ENCODE data around the gene MSS51.

Gene MSS51

DNA sequence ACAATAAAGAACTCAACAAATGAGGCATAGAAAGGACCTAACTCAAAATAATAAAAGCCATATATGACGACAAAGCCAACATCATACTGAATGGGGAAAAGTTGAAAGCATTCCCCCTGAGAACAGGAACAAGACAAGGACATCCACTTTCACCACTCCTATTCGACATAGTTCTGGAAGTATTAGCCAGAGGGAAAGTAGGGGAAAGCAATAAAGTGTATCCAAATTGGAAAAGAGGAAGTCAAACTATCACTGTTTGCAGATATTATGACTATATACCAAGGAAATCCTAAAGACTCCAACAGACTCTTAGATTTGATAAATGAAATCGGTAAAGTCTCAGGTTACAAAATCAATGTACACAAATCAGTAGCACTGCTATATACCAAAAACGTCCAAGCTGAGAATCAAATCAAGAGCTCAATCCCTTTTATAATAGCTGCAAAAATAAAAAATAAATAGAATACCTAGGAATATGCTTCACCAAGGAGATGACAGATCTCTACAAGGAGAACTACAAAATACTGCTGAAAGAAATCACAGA is 24.3 kb downstream of the MSS51 start:
- H3K4me2 ChIP-seq (ENCODE audit: low read depth, low read length, poor library complexity, severe bottlenecking) = peak overlapping the region; percentile 50
- H3K36me3 ChIP-seq (ENCODE audit: insufficient read depth, low read length) = no peaks in the 10 kb centered on the region
- peaks cover 23% of the 10 kb centered on the region for H4K20me1 ChIP-seq (ENCODE audit: insufficient read depth, low read length, poor library complexity, severe bottlenecking)
- no peak overlapping the region for H3K9ac ChIP-seq (ENCODE audit: low read depth, low read length, poor library complexity, severe bottlenecking)
- peaks cover 25% of the 10 kb centered on the region for H3K4me1 ChIP-seq (ENCODE audit: insufficient read depth, low read length, poor library complexity, severe bottlenecking)
- TF ChIP-seq EZH2phosphoT487 (IDR thresholded peaks at IDR 0.05; ENCODE audit: borderline replicate concordance) = no peak
- TF ChIP-seq, protein P1, sequence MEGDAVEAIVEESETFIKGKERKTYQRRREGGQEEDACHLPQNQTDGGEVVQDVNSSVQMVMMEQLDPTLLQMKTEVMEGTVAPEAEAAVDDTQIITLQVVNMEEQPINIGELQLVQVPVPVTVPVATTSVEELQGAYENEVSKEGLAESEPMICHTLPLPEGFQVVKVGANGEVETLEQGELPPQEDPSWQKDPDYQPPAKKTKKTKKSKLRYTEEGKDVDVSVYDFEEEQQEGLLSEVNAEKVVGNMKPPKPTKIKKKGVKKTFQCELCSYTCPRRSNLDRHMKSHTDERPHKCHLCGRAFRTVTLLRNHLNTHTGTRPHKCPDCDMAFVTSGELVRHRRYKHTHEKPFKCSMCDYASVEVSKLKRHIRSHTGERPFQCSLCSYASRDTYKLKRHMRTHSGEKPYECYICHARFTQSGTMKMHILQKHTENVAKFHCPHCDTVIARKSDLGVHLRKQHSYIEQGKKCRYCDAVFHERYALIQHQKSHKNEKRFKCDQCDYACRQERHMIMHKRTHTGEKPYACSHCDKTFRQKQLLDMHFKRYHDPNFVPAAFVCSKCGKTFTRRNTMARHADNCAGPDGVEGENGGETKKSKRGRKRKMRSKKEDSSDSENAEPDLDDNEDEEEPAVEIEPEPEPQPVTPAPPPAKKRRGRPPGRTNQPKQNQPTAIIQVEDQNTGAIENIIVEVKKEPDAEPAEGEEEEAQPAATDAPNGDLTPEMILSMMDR (conservative IDR thresholded peaks at IDR 0.05; ENCODE audit: low read length) = no peak
- H3K9me2 ChIP-seq (replicated peaks; ENCODE audit: low read depth, low read length) = no peaks in the 10 kb centered on the region
- H3K27me3 ChIP-seq (ENCODE audit: insufficient read depth, low read length, poor library complexity, severe bottlenecking) = no peaks in the 10 kb centered on the region
- no peak overlapping the region for H2AFZ ChIP-seq (ENCODE audit: low read length)
- H3K79me2 ChIP-seq (ENCODE audit: insufficient read depth, low read length) = peaks cover 80% of the 10 kb centered on the region
- no peaks in the 10 kb centered on the region for H3K9me3 ChIP-seq (ENCODE audit: insufficient read depth, low read depth, low read length)
- no peak overlapping the region for H3K4me3 ChIP-seq (ENCODE audit: low read length, poor library complexity, severe bottlenecking)
- no peaks in the 10 kb centered on the region; the same call in 1 of the 2 replicates for H3F3A ChIP-seq (ENCODE audit: low read depth)

DNA sequence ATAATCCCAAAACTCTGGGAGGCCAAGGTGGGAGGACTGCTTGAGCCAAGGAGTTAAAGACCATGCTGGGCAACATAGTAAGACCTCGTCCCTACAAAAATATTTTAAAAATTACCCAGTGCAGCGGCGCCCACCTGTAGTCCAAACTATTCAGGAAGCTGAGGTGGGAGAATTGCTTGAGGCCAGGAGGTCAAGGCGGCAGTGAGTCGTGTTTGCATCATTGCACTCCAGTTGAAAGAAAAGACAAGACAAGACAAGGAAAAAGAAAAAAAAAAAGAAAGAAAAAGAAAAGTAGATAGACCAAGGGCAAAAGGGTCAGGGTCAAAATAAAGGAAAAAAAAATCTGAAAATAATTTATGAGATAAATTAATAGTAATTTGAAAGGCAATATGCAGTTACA is 25.3 kb downstream of the MSS51 start:
- H3K79me2 ChIP-seq (ENCODE audit: insufficient read depth, low read length) = peaks cover 87% of the 10 kb centered on the region
- H3K9ac ChIP-seq (ENCODE audit: low read depth, low read length, poor library complexity, severe bottlenecking) = no peak overlapping the region
- H3K4me3 ChIP-seq (ENCODE audit: low read length, poor library complexity, severe bottlenecking) = no peak overlapping the region
- peaks cover 23% of the 10 kb centered on the region for H4K20me1 ChIP-seq (ENCODE audit: insufficient read depth, low read length, poor library complexity, severe bottlenecking)
- H3K36me3 ChIP-seq (ENCODE audit: insufficient read depth, low read length) = no peaks in the 10 kb centered on the region
- H3K27me3 ChIP-seq (ENCODE audit: insufficient read depth, low read length, poor library complexity, severe bottlenecking) = no peaks in the 10 kb centered on the region
- no peaks in the 10 kb centered on the region for H3K9me2 ChIP-seq (replicated peaks; ENCODE audit: low read depth, low read length)
- no peak overlapping the region for H3K4me2 ChIP-seq (ENCODE audit: low read depth, low read length, poor library complexity, severe bottlenecking)
- TF ChIP-seq, protein P1 (conservative IDR thresholded peaks at IDR 0.05; ENCODE audit: low read length) = no peak
- no peak for TF ChIP-seq EZH2phosphoT487 (IDR thresholded peaks at IDR 0.05; ENCODE audit: borderline replicate concordance)
- H3K9me3 ChIP-seq (ENCODE audit: insufficient read depth, low read depth, low read length) = no peaks in the 10 kb centered on the region
- peaks cover 25% of the 10 kb centered on the region for H3K4me1 ChIP-seq (ENCODE audit: insufficient read depth, low read length, poor library complexity, severe bottlenecking)
- no peak overlapping the region for H2AFZ ChIP-seq (ENCODE audit: low read length)
- H3F3A ChIP-seq (ENCODE audit: low read depth) = no peaks in the 10 kb centered on the region; the same call in 1 of the 2 replicates

DNA sequence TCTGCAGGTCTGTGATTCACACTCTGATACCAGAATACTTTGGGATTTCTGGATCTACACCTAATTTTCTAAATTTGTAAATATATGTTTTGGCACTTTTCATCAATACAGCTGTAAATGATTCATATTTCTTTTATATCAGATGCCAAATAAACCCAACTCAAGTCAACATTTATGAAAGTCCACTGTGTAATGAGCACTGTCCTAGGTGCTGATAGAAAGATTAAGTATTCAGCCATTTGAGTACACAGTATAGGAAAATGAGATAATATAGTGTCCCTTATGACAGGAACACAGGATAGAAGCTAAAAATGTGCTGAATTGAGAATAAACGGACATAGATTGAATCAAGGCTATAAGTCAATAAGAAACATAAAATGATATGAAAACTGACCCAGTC is 25.9 kb downstream of the MSS51 start:
- H2AFZ ChIP-seq (ENCODE audit: low read length) = no peak overlapping the region
- no peaks in the 10 kb centered on the region for H3F3A ChIP-seq (ENCODE audit: low read depth)
- H3K36me3 ChIP-seq (ENCODE audit: insufficient read depth, low read length) = no peaks in the 10 kb centered on the region
- H3K9me3 ChIP-seq (ENCODE audit: insufficient read depth, low read depth, low read length) = no peaks in the 10 kb centered on the region
- no peak overlapping the region for H3K4me2 ChIP-seq (ENCODE audit: low read depth, low read length, poor library complexity, severe bottlenecking)
- H3K4me3 ChIP-seq (ENCODE audit: low read length, poor library complexity, severe bottlenecking) = no peak overlapping the region
- H3K9me2 ChIP-seq (replicated peaks; ENCODE audit: low read depth, low read length) = no peaks in the 10 kb centered on the region
- H3K4me1 ChIP-seq (ENCODE audit: insufficient read depth, low read length, poor library complexity, severe bottlenecking) = peaks cover 25% of the 10 kb centered on the region
- no peak overlapping the region for H3K9ac ChIP-seq (ENCODE audit: low read depth, low read length, poor library complexity, severe bottlenecking)
- H3K79me2 ChIP-seq (ENCODE audit: insufficient read depth, low read length) = peaks cover 89% of the 10 kb centered on the region
- H4K20me1 ChIP-seq (ENCODE audit: insufficient read depth, low read length, poor library complexity, severe bottlenecking) = peaks cover 23% of the 10 kb centered on the region
- TF ChIP-seq EZH2phosphoT487 (IDR thresholded peaks at IDR 0.05; ENCODE audit: borderline replicate concordance) = no peak
- TF ChIP-seq, protein P1 (conservative IDR thresholded peaks at IDR 0.05; ENCODE audit: low read length) = no peak
- no peaks in the 10 kb centered on the region for H3K27me3 ChIP-seq (ENCODE audit: insufficient read depth, low read length, poor library complexity, severe bottlenecking)

Measured in Loucy (cell line).